HCT116 (cell line): Measurements from ENCODE around the gene SENP1. TPM values are rescaled to one million over a fixed set of nuclear protein-coding genes. Genes with fewer than 3 reads are reported as not detected.

Experiments used
- ATAC-seq: fragments of 200-7000 bp; cut with Tn5 transposase; 2 replicates; pipeline ENCODE4 v1.9.1; 2020; ENCODE audit warnings: mild to moderate bottlenecking, moderate library complexity
- BruUV-seq: library from RNA; stranded (reverse); fragments of 400-500 nt; replicated peaks from 2 replicates; lab custom pipeline; 2021; lab: Mats Ljungman, UMichigan
- CTCF ChIA-PET: fragments of 300-600 bp; sonication (Branson Sonifier 250); formaldehyde crosslinking; loops from one replicate; lab custom pipeline; 2021; ENCODE audit warnings: antibody characterized with exemption; lab: Charles Lee
- POLR2A ChIA-PET: fragments of 300-600, 350-600 bp; sonication (Branson Sonifier 250); formaldehyde crosslinking; loops from one replicate; lab custom pipeline; 2021; ENCODE audit warnings: antibody characterized with exemption; lab: Charles Lee
- RAD21 ChIA-PET, 2 experiments: fragments of 300-600 bp; sonication (Branson Sonifier 250); formaldehyde crosslinking; loops; one replicate each; lab custom pipeline; 2023; ENCODE audit warnings: low total read pairs in 2 of 2; ENCODE audit not compliant: uncharacterized antibody in 2 of 2, unreplicated experiment in 2 of 2, low non-redundant PET in 1 of 2; lab: Charles Lee
- DNase-seq: peaks from one replicate; pipeline ENCODE4 v3.0.0-alpha.2; 2010; ENCODE audit warnings: low read depth, low spot score
- H2AFZ ChIP-seq: fragments of 200-600 bp; shearing (Covaris generic), sonication (generic); 2 replicates; pipeline ENCODE4 v1.6.1; 2017; ENCODE audit warnings: low read depth, mixed run types, mixed read lengths, antibody characterized with exemption, low read length; ENCODE audit not compliant: poor library complexity, severe bottlenecking
- H3K27ac ChIP-seq: 2 replicates; pipeline ENCODE4 v1.5.1; 2012; ENCODE audit warnings: low read depth, low read length
- H3K27me3 ChIP-seq: fragments of 200-600 bp; sonication (generic); 2 replicates; pipeline ENCODE4 v1.6.1; 2016; ENCODE audit warnings: mixed run types, low read length, mixed read lengths; ENCODE audit not compliant: insufficient read depth
- H3K36me3 ChIP-seq, 2 experiments: fragments of 200-500 bp in 1 of 2; fragments of 200-600 bp in 1 of 2; sonication (Bioruptor generic) in 1 of 2; sonication (generic) in 1 of 2; 2 replicates each; pipeline versions ENCODE4 v1.5.1 to v1.6.1; 2014 to 2016; ENCODE audit warnings: low read length in 2 of 2, inconsistent platforms in 1 of 2, mixed read lengths in 1 of 2, mixed run types in 1 of 2; ENCODE audit not compliant: insufficient read depth in 2 of 2, control insufficient read depth in 1 of 2
- H3K4me1 ChIP-seq, 2 experiments: fragments of 200-600 bp in 1 of 2; sonication (generic) in 1 of 2; 2 replicates each; pipeline versions ENCODE4 v1.5.1 to v1.6.1; 2012 to 2017; ENCODE audit warnings: low read length in 2 of 2, inconsistent platforms in 1 of 2, mild to moderate bottlenecking in 1 of 2, mixed read lengths in 1 of 2, mixed run types in 1 of 2, moderate library complexity in 1 of 2; ENCODE audit not compliant: insufficient read depth in 2 of 2, control insufficient read depth in 1 of 2
- H3K4me2 ChIP-seq: fragments of 200-600 bp; sonication (generic); 2 replicates; pipeline ENCODE4 v1.6.1; 2017; ENCODE audit warnings: mixed run types, low read length, mixed read lengths
- H3K4me3 ChIP-seq, 2 experiments: fragments of 200-600 bp in 1 of 2; sonication (generic) in 1 of 2; replicated peaks in 1 of 2; 2 replicates each; pipeline ENCODE4 v1.5.1; 2011 to 2016; ENCODE audit warnings: low read length in 2 of 2, control low read depth in 1 of 2, low read depth in 1 of 2, mild to moderate bottlenecking in 1 of 2, mixed read lengths in 1 of 2, mixed run types in 1 of 2
- H3K79me2 ChIP-seq: fragments of 200-600 bp; sonication (generic); 2 replicates; pipeline ENCODE4 v1.6.1; 2017; ENCODE audit warnings: mild to moderate bottlenecking, mixed run types, low read length, moderate library complexity, mixed read lengths; ENCODE audit not compliant: insufficient read depth
- H3K9ac ChIP-seq: fragments of 200-600 bp; sonication (generic); 2 replicates; pipeline ENCODE4 v1.6.1; 2016; ENCODE audit warnings: low read length, mixed read lengths
- H3K9me2 ChIP-seq: fragments of 200-600 bp; sonication (generic), shearing (Covaris generic); 2 replicates; pipeline ENCODE4 v1.6.1; 2017; ENCODE audit warnings: mixed run types, mild to moderate bottlenecking, moderate library complexity; ENCODE audit not compliant: insufficient read depth
- H3K9me3 ChIP-seq, 2 experiments: fragments of 200-500 bp in 1 of 2; fragments of 200-600 bp in 1 of 2; sonication (Bioruptor generic) in 1 of 2; sonication (generic) in 1 of 2; 2 replicates each; pipeline ENCODE4 v1.6.1; 2014 to 2017; ENCODE audit warnings: low read length in 2 of 2, mixed read lengths in 2 of 2, inconsistent platforms in 1 of 2, low read depth in 1 of 2, mild to moderate bottlenecking in 1 of 2, mixed run types in 1 of 2, moderate library complexity in 1 of 2; ENCODE audit not compliant: control insufficient read depth in 1 of 2, insufficient read depth in 1 of 2
- H4K20me1 ChIP-seq: fragments of 200-600 bp; sonication (generic), shearing (Covaris generic); 2 replicates; pipeline ENCODE4 v1.6.1; 2017; ENCODE audit warnings: mixed run types, mild to moderate bottlenecking, moderate library complexity; ENCODE audit not compliant: insufficient read depth
- ATF3 ChIP-seq: IDR thresholded peaks from 2 replicates; pipeline ENCODE4 v1.6.1; 2012
- CBX3 ChIP-seq: IDR thresholded peaks from 2 replicates; pipeline ENCODE4 v1.6.1; 2012; ENCODE audit warnings: low read depth
- CEBPB ChIP-seq: IDR thresholded peaks from 2 replicates; pipeline ENCODE4 v1.6.1; 2012; ENCODE audit warnings: low read depth
- CTCF ChIP-seq, 3 experiments: fragments of 200-600 bp in 1 of 3; sonication (generic) in 1 of 3; IDR thresholded peaks in 2 of 3; conservative IDR thresholded peaks in 1 of 3; 2 replicates each; pipeline ENCODE4 v1.5.1; 2012 to 2017; ENCODE audit warnings: low read depth in 2 of 3, low read length in 2 of 3, antibody characterized with exemption in 1 of 3, borderline replicate concordance in 1 of 3, control low read depth in 1 of 3, mild to moderate bottlenecking in 1 of 3, mixed read lengths in 1 of 3, mixed run types in 1 of 3, moderate library complexity in 1 of 3; ENCODE audit not compliant: insufficient read depth in 1 of 3
- EZH2 ChIP-seq: fragments of 200-600 bp; sonication (generic); IDR thresholded peaks from 2 replicates; pipeline ENCODE4 v1.6.1; 2017; ENCODE audit warnings: antibody characterized with exemption, mixed run types
- EZH2phosphoT487 ChIP-seq: fragments of 200-600 bp; IDR thresholded peaks from 2 replicates; pipeline ENCODE4 v1.6.1; 2018; ENCODE audit warnings: antibody characterized with exemption, borderline replicate concordance
- FOSL1 ChIP-seq: IDR thresholded peaks from 2 replicates; pipeline ENCODE4 v1.6.1; 2012; ENCODE audit warnings: low read depth
- MAX ChIP-seq: IDR thresholded peaks from 2 replicates; pipeline ENCODE4 v1.6.1; 2012
- POLR2A ChIP-seq: IDR thresholded peaks from 2 replicates; pipeline ENCODE4 v1.7.0; 2011; ENCODE audit warnings: borderline replicate concordance; ENCODE audit not compliant: insufficient read depth, insufficient read length; ENCODE audit errors: extremely low read depth
- POLR2AphosphoS5 ChIP-seq: IDR thresholded peaks from 2 replicates; pipeline ENCODE4 v1.6.1; 2011; ENCODE audit warnings: mild to moderate bottlenecking, low read depth, low read length, moderate library complexity
- REST ChIP-seq: IDR thresholded peaks from 2 replicates; pipeline ENCODE4 v1.6.1; 2012; ENCODE audit warnings: low read depth
- SIN3A ChIP-seq: IDR thresholded peaks from 2 replicates; pipeline ENCODE4 v1.6.1; 2012; ENCODE audit warnings: low read depth
- SP1 ChIP-seq: IDR thresholded peaks from 2 replicates; pipeline ENCODE4 v1.6.1; 2012; ENCODE audit warnings: low read depth
- YY1 ChIP-seq: IDR thresholded peaks from 2 replicates; pipeline ENCODE4 v1.6.1; 2011; ENCODE audit warnings: low read length, low read depth, moderate library complexity, mild to moderate bottlenecking; ENCODE audit not compliant: insufficient replicate concordance; ENCODE audit errors: extremely low read depth
- ZBTB33 ChIP-seq: IDR thresholded peaks from 2 replicates; pipeline ENCODE4 v1.6.1; 2011; ENCODE audit warnings: mild to moderate bottlenecking, low read length, moderate library complexity; ENCODE audit not compliant: insufficient replicate concordance; ENCODE audit errors: extremely low read depth
- ZFX ChIP-seq: fragments of 450-650 bp; IDR thresholded peaks from 2 replicates; pipeline ENCODE4 v1.6.1; 2017
- ZNF274 ChIP-seq: fragments of 200-500 bp; sonication (Bioruptor generic); IDR thresholded peaks from 2 replicates; pipeline ENCODE4 v1.6.1; 2014; ENCODE audit warnings: mild to moderate bottlenecking, low read depth, low read length, inconsistent platforms
- intact Hi-C: fragments of 100-400 bp; cut with micrococcal nuclease; formaldehyde crosslinking; loops from 2 replicates; pipeline ENCODE4 v1.10.0; 2022
- total RNA-seq: library from RNA; stranded (reverse); gene quantifications from one replicate; pipeline ENCODE4 v1.2.1, GENCODE V29; 2021; ENCODE audit not compliant: unreplicated experiment

Gene SENP1
- total RNA-seq, 1 experiment from 2014 or later = 17.7 TPM

- ChIA-PET POLR2A (no interaction called here), RAD21 (no interaction called here), CTCF (no interaction called here)
- Histone ChIP-seq H3K4me2 (no peak overlapping the region), H3K9me2 (no peaks in the 10 kb centered on the region), H4K20me1 (no peaks in the 10 kb centered on the region), H3K27me3 (no peaks in the 10 kb centered on the region), H3K9ac (no peak overlapping the region), H3K79me2 (no peaks in the 10 kb centered on the region), H3K4me1 (no peaks in the 10 kb centered on the region), H3K4me3 (no peak overlapping the region), H2AFZ (no peak overlapping the region), H3K9me3 (no peaks in the 10 kb centered on the region), H3K27ac (no peak overlapping the region), H3K36me3 (peaks cover 66 to 78% of the 10 kb centered on the region in 2 experiments)
- ATAC-seq (no peak), DNase-seq (no peak)
- BruUV-seq = no TSS peak
- intact Hi-C loops = no loop called here
- TF ChIP-seq MAX = no peak
- TF ChIP-seq POLR2AphosphoS5 = no peak
- no peak for TF ChIP-seq CEBPB
- TF ChIP-seq REST = no peak
- no peak for TF ChIP-seq EZH2
- no peak for TF ChIP-seq SP1
- no peak for TF ChIP-seq ATF3
- no peak for TF ChIP-seq ZFX
- no peak for TF ChIP-seq POLR2A
- TF ChIP-seq EZH2phosphoT487 = no peak
- no peak for TF ChIP-seq YY1
- no peak for TF ChIP-seq ZBTB33
- no peak for TF ChIP-seq SIN3A
- no peak for TF ChIP-seq CBX3
- no peak for TF ChIP-seq ZNF274
- TF ChIP-seq CTCF (IDR thresholded peaks at IDR 0.05 in 2 of 3, conservative IDR thresholded peaks at IDR 0.05 in 1 of 3; ENCODE audit: borderline replicate concordance in 1 of 3, insufficient read depth in 1 of 3, low read depth in 2 of 3, low read length in 2 of 3) = no peak
- no peak for TF ChIP-seq FOSL1
These were observed 29.1 kb upstream of the SENP1 start for GRCh38 chr12:48135027-48135426.
